VCaP (cell line): ENCODE results near the gene SPOCK1.
A peak's percentile ranks its signal among the peaks of the same experiment; 100 is the strongest.

Experiments used
- H3K27ac ChIP-seq: fragments of 450-650 bp; 2 replicates; pipeline ENCODE4 v1.5.1; 2017
- TF ChIP-seq, protein P1 (sequence below): fragments of 450-650 bp; conservative IDR thresholded peaks from 2 replicates; pipeline ENCODE4 v1.5.1; 2017; ENCODE audit warnings: mild to moderate bottlenecking, moderate library complexity

The SPOCK1 gene

GRCh38 chr5:137348759-137349158 is 150.4 kb downstream of the SPOCK1 start:
- TF ChIP-seq, protein P1, sequence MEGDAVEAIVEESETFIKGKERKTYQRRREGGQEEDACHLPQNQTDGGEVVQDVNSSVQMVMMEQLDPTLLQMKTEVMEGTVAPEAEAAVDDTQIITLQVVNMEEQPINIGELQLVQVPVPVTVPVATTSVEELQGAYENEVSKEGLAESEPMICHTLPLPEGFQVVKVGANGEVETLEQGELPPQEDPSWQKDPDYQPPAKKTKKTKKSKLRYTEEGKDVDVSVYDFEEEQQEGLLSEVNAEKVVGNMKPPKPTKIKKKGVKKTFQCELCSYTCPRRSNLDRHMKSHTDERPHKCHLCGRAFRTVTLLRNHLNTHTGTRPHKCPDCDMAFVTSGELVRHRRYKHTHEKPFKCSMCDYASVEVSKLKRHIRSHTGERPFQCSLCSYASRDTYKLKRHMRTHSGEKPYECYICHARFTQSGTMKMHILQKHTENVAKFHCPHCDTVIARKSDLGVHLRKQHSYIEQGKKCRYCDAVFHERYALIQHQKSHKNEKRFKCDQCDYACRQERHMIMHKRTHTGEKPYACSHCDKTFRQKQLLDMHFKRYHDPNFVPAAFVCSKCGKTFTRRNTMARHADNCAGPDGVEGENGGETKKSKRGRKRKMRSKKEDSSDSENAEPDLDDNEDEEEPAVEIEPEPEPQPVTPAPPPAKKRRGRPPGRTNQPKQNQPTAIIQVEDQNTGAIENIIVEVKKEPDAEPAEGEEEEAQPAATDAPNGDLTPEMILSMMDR: no peak
- no peak overlapping the region for H3K27ac ChIP-seq

DNA sequence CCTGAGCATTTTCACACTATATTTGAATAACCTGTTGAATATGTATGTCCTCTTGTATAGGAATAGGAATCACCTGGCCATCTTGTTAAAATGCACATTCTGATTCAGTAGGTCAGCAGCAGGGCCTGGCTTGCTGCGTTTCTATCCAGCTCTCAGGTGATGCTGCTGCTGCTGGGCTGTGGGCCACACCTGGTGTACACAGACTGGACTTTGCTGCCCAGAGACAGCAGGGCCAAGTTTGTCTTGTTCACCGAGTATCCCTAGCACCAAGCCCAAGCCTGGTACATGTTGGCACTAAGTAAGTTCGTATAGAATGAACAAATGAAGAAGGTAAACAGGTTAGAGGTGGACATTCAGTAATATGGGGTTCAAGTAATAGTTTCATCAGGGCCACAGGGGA is 151.3 kb downstream of the SPOCK1 start:
- H3K27ac ChIP-seq: no peak overlapping the region
- TF ChIP-seq, protein P1: no peak

DNA sequence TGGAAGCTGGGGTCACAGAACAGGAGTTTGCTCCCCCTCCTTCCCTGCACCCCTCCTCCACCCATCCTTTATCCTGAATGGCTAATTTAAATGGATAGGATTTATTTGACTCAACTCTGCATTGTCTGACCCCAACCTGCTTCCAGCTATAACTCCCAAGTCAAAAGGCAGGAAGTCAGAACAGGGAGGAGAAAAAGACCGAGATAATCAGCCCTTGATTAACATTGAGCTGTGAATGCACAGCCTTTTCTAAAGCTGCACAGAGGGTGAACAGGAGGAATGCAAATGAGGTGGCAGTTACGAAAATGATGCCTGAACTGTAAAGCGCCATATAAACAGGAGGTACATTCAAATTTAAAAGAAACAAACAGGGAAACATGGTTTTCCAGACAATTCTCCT is 152.8 kb downstream of the SPOCK1 start:
- TF ChIP-seq, protein P1: no peak
- peak overlapping the region; percentile 41 for H3K27ac ChIP-seq

DNA sequence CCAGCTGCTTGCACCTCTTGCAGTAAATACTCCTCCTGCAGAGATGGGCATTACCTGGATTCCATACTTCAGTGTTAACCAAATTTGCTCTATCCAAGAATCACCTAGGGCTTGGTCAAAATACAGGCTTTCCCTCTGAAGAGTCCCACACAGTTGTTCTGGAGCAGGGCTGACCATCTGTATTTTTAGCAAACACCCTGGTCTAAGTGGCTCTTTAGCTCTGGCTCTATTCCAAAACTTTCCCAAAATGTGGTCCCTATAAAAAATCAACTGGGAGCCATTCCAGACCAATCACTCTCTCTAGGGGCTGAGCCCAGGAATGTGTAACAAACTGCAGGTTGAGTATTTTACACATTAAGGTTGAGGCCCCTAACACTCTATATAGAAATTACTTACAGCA is 153.7 kb downstream of the SPOCK1 start:
- TF ChIP-seq, protein P1: no peak

GRCh38 chr5:137344723-137345322 is 154.3 kb downstream of the SPOCK1 start:
- TF ChIP-seq, protein P1: peak; percentile 88
- peak overlapping the region; percentile 41 for H3K27ac ChIP-seq

More for the DNA sequence above, 153.7 kb downstream of the SPOCK1 start:
- peak overlapping the region; percentile 41 for H3K27ac ChIP-seq

GRCh38 chr5:137344021-137344420 is 155.1 kb downstream of the SPOCK1 start:
- TF ChIP-seq, protein P1: no peak
- H3K27ac ChIP-seq: no peak overlapping the region

DNA sequence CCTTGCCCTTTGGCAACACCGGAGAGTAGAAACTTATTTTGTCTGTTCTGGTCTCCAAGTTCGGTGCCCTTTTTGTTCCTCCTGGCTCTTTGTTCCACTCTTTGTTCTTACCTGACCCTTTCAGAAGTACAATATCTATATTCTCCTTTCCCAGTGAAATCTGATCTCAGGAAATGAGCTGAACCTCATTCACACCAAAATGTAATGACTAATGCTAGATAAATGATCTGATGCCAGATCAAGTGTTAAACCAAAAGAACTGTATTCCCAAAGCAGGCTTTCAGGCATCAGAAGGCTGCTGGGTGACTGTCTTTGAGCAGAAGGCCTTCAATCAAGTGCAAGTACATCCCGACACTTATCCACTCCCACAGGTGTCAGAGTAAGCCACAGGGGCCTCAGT is 156.4 kb downstream of the SPOCK1 start:
- no peak overlapping the region for H3K27ac ChIP-seq
- TF ChIP-seq, protein P1: no peak
